ENCODE measurements around the gene NXNL2. TPM values are rescaled to one million over a fixed set of nuclear protein-coding genes. Genes with fewer than 3 reads are reported as not detected.
A peak's percentile ranks its signal among the peaks of the same experiment; 100 is the strongest.

Gene NXNL2
- total RNA-seq, 1 donor from 2014 or later, result not detected

DNA sequence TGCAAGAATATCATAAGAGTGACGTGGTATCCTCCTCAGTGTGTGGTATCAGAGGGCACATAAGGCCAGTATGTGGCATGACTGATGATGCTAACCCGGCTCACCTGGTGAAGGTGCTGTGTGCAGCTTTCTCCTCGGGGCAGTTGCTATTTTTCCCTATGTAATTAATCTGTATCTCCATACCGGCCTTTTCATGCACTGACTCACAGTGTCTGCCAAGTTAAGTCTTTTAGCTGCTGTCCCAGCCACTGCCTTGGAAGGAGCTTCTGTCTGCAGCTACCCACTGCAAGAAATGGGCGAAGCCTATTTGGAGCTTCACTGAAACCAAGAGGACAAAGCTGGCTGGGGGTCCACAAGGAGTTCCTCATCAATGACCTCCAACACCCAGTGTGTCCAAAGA is 46.0 kb downstream of the NXNL2 start:
- DNase-seq (ENCODE audit: low spot score in 2 of 2), result peak in 1 of 2 donors; percentile 45
- H3K9me3 ChIP-seq, result no peaks in the 10 kb centered on the region
- no peaks in the 10 kb centered on the region for H3K36me3 ChIP-seq
- no peak overlapping the region for H3K4me3 ChIP-seq
- no peaks in the 10 kb centered on the region for H3K4me1 ChIP-seq
- TF ChIP-seq, protein P1, sequence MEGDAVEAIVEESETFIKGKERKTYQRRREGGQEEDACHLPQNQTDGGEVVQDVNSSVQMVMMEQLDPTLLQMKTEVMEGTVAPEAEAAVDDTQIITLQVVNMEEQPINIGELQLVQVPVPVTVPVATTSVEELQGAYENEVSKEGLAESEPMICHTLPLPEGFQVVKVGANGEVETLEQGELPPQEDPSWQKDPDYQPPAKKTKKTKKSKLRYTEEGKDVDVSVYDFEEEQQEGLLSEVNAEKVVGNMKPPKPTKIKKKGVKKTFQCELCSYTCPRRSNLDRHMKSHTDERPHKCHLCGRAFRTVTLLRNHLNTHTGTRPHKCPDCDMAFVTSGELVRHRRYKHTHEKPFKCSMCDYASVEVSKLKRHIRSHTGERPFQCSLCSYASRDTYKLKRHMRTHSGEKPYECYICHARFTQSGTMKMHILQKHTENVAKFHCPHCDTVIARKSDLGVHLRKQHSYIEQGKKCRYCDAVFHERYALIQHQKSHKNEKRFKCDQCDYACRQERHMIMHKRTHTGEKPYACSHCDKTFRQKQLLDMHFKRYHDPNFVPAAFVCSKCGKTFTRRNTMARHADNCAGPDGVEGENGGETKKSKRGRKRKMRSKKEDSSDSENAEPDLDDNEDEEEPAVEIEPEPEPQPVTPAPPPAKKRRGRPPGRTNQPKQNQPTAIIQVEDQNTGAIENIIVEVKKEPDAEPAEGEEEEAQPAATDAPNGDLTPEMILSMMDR (IDR thresholded peaks at IDR 0.05), result no peak
- H3K27me3 ChIP-seq, result no peaks in the 10 kb centered on the region
- intact Hi-C loops (cut with DNase I), result no loop called here
- no peak overlapping the region for H3K27ac ChIP-seq

DNA sequence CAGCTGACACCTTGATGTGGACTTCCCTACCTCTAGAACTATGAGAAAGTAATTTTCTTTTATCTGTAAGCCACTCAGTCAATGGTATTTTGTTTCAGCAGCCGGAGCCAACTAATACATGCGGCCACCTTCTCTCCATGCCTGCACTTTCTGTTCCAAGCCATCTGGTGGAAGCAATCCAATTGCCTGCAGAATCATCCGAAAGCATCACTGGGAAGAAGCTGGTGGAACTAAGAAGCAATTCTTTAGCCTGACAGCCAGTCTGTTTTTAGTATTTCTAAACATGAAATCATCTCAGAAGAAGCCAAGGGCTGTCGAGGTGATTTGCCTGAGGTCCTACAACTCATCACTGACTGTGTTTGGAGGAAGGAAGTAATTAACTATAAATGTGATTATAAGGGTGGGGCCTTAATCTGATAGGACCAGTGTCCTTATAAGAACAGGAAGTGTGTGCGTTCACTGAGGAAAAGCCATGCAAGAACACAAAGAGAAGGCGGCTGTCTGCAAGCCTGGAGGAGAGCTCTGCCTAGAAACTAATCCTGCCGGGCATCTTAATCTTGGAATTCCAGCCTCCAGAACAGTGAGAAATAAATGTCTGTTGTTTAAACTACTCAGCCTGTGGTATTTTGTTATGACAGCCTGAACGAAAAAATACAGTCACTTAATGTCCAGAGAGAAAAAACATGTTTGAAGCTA is 49.1 kb downstream of the NXNL2 start:
- TF ChIP-seq, protein P1 (IDR thresholded peaks at IDR 0.05), result no peak
- intact Hi-C loops (cut with DNase I), result no loop called here
- DNase-seq (ENCODE audit: low spot score in 2 of 2), result peak in 1 of 2 donors; percentile 35
- Histone ChIP-seq H3K4me3 (no peak overlapping the region), H3K27me3 (no peaks in the 10 kb centered on the region), H3K9me3 (no peaks in the 10 kb centered on the region), H3K27ac (no peak overlapping the region), H3K4me1 (no peaks in the 10 kb centered on the region), H3K36me3 (no peaks in the 10 kb centered on the region)

DNA sequence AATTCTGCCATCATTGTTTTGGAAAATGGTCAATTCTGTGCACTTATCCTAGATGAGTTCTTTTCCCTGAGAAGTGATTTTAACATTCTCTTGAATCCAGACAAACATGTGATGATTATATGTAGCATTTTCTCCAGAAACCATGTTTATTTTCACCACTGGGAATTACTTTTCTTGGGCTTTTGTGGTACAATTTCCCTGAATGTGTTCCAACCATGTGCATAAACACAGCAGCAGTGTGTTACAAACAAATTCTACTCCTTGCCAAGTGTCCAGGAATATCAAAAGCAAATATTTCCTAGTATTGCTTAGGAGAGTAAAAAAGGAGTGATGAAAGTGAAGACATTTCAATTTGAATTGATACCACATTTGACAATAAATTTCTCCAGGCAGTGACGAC is 50.4 kb downstream of the NXNL2 start:
- DNase-seq (ENCODE audit: low spot score in 2 of 2), result no peak
- Histone ChIP-seq H3K27ac (no peak overlapping the region), H3K9me3 (no peaks in the 10 kb centered on the region), H3K36me3 (no peaks in the 10 kb centered on the region), H3K27me3 (no peaks in the 10 kb centered on the region), H3K4me1 (no peaks in the 10 kb centered on the region), H3K4me3 (no peak overlapping the region)
- TF ChIP-seq, protein P1 (IDR thresholded peaks at IDR 0.05), result no peak
- intact Hi-C loops (cut with DNase I), result no loop called here

DNA sequence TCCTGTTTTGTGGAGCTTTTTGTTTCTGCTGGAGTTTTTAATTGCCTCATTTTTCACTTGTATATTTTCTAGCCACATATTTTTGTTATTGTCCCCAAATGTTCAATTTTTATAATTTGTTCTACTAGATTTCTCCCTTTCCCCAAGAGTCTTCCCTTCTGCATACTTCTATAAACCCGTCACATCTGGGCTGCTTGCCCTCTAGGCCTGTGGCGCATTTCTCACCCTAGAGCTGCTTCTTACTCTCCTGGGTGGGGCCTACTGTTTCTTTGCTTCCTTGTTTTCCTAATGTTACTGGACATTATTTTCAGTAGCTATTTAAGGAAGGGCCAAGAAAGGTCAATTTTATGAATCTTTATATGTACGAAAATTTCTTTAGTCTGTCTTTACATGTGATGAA is 51.5 kb downstream of the NXNL2 start:
- no peak overlapping the region for H3K27ac ChIP-seq

DNA sequence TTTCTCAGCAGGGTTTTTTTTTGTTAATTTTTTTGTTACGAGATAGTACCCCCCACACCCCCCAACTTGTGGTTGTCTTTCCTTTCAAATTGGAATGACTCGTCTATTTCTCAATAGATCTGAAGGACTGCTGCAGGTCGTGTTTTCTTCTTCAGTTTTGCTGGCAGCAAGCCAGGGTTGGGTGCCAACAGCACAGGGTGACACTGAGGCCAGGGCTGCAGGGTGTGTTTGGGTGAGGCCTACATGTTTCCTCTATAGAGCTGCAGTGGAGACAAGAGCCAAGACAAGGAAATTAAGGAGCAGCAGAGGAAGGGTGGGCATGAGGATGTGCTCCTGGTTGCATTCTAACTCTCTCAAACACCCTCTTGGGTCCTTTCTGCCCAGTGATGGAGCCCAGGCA is 52.2 kb downstream of the NXNL2 start:
- Histone ChIP-seq H3K27me3 (no peaks in the 10 kb centered on the region), H3K4me3 (no peak overlapping the region), H3K27ac (no peak overlapping the region), H3K9me3 (no peaks in the 10 kb centered on the region), H3K4me1 (no peaks in the 10 kb centered on the region), H3K36me3 (no peaks in the 10 kb centered on the region)
- intact Hi-C loops (cut with DNase I), result no loop called here
- no peak for DNase-seq (ENCODE audit: low spot score in 2 of 2)
- TF ChIP-seq, protein P1 (IDR thresholded peaks at IDR 0.05), result no peak

More for the DNA sequence above, 51.5 kb downstream of the NXNL2 start:
- H3K9me3 ChIP-seq, result no peaks in the 10 kb centered on the region
- H3K4me1 ChIP-seq, result no peaks in the 10 kb centered on the region
- intact Hi-C loops (cut with DNase I), result no loop called here
- TF ChIP-seq, protein P1 (IDR thresholded peaks at IDR 0.05), result no peak
- no peaks in the 10 kb centered on the region for H3K27me3 ChIP-seq
- DNase-seq (ENCODE audit: low spot score in 2 of 2), result no peak
- no peak overlapping the region for H3K4me3 ChIP-seq
- H3K36me3 ChIP-seq, result no peaks in the 10 kb centered on the region

All from ascending aorta (tissue), 2 donors.